ENCODE measurements around the gene PODXL2.

The PODXL2 gene

GRCh38 chr3:127606086-127606805 lies 22.7 kb upstream of the PODXL2 start:
- no peak for DNase-seq

DNA sequence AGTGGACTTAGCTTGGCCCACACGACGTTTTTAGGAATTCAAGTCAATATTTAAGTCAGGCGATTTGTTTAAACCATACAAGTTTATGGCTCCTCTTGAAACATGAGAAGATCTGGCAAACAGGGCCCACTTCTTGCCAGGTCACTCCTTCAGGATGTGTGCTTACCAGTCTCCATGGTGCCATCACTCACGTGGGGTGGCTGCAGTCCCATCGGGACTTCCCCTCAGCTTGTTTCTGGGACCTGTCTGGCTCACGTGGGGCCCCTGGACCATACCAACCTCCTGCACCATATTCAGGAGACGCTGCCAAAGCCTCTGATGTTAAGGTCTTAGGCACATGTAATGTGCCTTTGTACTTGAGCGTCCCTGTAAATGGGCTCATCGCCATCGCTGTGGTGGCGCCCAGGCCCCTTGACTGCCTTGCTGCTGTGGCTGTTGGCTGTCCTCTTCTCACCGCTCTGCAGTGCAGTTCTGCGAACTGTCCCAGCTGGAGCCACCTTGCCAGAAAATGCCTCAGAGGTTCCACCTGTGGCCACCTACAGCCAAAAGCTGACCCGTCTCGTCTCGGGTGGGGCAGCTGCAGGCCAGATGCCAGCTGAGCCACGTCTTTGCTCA lies 21.9 kb upstream of the PODXL2 start:
- DNase-seq: no peak

DNA sequence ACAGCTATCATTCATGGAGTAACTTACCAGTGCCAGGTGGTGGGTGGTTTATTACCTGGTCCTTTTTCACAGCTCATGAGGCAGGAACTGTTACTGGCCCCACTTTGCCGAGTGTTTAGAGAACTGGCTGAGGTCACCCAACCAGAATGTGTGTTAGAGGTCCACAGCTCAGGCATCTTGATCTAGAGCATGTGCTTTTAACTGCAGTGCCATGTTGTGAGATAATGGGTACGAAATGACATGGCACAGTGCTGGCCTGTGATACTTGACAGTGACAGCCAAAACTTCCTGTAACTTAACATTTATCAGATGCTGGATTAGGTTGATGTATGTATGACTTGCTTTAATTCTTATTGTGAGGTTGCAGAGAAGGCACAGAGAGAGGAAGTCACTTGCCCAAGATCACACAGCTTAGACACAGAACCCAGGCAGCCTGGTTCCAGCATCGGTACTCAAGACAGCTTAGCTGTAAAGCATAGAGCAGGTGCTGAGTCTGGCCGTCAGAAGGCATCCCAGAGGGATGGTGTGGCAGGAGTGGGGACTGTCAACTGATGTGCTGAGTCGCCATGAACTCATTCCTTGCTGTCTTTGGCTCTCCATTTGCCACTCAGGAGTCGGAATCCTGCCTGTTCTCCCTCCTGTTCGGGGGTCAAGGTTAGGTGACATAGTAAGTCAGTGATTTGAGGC lies 21.2 kb upstream of the PODXL2 start:
- DNase-seq: no peak

DNA sequence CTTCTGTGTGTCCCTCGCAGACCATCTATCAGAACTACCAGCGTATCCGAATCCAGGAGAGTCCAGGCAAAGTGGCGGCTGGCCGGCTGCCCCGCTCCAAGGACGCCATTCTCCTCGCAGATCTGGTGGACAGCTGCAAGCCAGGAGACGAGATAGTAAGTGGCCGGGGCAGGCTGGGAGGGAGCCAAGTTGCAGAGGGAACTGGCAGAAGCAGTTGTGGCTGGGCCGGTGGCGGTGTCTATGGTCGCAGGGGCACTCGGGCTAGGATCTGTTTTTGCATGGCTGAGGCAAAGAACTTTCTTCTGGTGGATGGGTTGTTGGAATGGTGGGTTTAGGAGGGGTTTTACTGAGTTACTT lies 20.6 kb upstream of the PODXL2 start:
- no peak for DNase-seq

GRCh38 chr3:127610105-127610504 lies 18.9 kb upstream of the PODXL2 start:
- no peak for DNase-seq

DNA sequence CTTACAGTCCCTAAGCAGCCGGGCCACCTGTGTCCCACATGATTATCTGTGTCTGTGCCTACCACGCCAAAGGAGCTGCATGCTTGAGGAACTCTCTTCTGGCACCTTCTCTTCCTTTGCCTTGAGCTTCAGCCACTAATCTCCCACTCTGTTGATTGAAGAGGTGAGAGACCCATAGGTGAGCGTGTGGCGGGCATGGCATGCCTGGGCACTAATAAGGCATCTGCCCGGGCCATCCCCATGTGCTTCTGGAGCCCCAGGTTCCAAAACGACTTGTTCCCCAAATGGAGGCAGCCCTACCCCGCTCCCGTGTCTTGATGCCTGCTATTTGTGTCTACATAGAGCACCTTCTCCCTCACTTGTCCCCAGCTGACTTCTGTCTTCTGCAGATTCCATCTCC lies 17.7 kb upstream of the PODXL2 start:
- no peak for DNase-seq

- no peak for DNase-seq
Observed at GRCh38 chr3:127612966-127613365, 16.0 kb upstream of the PODXL2 start.

DNA sequence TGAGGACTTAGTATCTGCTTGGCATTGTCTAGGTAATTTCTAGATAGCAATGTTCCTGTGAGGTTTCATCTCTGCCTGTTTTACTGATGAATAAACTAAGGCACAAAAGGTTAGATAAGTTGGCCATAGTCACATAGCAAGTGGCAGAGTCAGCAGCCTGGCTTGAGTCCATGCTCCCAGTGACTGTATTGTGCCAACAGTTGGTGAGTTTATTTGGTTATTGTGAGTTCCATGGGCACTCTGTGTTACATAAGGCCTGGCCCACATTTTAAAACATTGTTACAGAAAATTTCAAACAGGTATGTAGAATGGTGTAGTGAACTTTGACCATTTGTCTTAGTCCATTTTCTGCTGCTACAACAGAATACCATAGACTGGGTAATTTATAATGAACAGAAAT lies 15.6 kb upstream of the PODXL2 start:
- no peak for DNase-seq

GRCh38 chr3:127614928-127615589 lies 13.9 kb upstream of the PODXL2 start:
- no peak for DNase-seq

DNA sequence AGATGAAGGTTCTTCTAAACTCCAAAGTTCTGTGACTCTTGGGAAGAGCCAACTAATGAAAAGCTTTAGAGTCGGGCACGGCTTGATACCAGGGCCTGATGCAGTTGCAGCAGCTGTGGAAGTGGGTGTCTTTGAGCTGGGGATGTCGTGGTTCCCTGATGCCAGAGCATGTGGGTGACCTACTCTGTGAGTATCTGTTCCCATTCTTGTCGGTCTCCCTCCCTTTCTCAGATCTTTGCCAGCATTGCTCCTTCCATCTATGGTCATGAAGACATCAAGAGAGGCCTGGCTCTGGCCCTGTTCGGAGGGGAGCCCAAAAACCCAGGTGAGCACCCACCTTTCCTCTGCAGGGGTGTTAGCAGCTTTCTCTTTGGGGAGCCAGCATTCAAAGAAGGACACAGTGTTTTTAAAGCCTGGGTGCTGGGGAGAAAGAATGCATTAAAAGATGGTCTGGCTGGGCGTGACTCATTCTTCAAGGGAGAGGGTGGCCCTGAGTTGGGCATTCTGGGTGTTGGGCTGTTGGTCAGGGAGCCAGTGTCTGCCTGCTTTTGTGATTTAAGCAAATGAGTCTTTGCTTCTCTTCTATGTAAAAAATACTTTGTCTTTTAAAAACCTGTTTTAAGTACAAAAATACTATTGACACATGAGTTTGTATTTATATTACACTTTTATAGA lies 13.2 kb upstream of the PODXL2 start:
- DNase-seq: no peak

GRCh38 chr3:127616836-127617605 lies 12.0 kb upstream of the PODXL2 start:
- DNase-seq: no peak

GRCh38 chr3:127618891-127619290 lies 10.1 kb upstream of the PODXL2 start:
- no peak for DNase-seq

DNA sequence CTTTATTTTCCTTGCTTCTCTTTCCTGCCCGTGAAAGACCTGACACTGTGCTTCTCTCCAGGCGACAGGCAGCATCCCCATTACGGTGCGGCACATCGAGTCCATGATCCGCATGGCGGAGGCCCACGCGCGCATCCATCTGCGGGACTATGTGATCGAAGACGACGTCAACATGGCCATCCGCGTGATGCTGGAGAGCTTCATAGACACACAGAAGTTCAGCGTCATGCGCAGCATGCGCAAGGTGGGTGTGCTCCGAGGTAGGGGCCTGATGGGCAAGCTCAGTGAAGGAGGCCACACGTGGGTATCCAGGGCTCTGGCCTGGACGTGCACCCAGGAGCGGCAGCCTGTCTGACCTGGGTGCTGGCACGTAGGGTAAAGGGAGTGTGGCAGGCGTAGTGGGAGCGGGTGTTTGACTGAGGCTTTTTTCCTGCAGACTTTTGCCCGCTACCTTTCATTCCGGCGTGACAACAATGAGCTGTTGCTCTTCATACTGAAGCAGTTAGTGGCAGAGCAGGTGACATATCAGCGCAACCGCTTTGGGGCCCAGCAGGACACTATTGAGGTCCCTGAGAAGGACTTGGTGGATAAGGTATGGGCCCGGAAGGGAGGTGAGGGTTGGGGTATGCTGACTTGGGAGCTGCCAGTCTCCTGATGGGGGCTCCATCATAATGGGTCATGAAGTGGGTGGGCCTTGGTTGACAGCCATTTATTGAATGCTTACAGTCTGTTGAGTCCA lies 8.2 kb upstream of the PODXL2 start:
- no peak for DNase-seq

DNA sequence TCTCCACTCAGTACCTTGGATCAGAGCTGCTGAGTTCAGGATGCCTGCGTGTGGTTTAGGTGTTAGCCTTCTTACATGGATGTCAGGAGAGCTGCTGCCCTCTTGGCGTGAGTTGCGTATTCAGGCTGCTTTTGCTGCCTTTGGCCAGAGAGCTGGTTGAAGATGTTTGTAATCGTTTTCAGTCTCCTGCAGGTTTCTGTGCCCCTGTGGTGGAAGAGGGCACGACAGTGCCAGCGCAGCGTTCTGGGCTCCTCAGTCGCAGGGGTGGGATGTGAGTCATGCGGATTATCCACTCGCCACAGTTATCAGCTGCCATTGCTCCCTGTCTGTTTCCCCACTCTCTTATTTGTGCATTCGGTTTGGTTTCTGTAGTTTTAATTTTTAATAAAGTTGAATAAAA lies 7.0 kb upstream of the PODXL2 start:
- no peak for DNase-seq

DNA sequence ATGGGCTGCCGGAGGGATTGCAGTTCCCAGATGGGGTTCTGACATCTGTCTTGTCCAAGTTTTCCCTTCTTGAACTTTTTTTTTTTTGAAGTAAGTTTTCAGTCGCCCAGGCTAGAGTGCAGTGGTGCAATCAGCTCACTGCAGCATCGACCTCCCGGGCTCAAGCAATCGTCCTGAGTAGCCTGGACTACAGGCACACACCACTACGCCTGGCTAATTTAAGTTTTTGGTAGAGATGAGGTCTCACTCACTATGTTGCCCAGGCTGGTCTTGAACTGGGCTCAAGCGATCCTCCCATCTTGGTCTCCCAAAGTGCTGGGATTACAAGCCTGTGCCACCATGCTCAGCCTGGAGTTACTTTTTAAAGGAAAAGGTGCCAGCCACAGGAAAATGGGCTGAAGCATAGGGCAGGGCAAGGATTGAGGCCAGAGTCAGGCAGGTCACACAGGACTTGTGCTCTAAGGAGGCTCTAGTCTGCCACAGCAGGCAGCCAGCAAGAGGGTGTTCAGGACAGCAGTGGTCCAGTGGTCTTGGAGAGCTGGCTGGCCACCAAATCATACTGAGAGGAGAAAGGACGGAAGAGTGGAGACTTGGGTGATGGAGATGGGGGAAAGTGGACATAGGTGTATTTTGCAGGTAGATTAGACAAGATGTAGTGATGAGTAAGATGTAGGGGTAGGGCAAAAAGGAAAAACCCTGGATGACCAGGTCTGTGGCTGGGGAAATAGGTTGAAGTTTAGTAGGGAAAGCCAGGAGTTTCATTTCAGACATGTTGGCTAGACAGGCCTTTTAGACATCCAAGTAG lies 6.0 kb upstream of the PODXL2 start:
- DNase-seq: no peak

DNA sequence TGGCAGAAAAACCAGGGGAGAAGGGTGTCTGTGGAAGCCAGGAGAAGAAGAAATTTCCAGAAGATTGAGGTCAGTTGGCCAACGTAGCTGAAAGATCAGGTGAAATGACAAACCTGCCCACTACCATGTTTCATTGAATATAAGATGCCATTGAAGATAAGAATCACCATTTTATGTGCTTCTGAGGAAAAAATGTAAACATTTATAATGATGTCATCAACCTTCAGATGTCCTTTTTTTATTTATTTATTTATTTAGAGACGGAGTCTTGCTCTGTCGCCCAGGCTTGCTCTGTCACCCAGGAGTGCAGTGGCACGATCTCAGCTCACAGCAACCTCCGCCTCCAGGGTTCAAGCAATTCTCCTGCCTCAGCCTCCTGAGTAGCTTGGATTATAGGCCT lies 4.9 kb upstream of the PODXL2 start:
- DNase-seq: no peak

DNA sequence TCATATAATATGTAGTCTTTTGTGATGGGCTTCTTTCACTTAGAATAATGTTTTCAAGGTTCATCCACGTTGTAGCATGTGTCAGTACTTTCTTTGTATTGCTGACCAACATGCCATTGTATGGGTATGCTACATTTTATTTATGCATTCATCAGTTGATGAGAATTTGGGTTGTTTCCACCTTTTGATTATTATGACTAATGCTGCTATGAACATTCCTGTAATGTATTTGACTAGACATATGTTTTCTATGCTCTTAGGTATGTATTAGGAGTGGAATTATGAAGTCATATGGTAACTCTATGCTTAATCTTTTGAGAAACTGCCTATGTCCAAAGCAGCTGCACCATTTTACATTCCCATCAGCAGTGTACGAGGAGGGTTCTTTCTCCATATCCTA lies 3.2 kb upstream of the PODXL2 start:
- DNase-seq: no peak

DNA sequence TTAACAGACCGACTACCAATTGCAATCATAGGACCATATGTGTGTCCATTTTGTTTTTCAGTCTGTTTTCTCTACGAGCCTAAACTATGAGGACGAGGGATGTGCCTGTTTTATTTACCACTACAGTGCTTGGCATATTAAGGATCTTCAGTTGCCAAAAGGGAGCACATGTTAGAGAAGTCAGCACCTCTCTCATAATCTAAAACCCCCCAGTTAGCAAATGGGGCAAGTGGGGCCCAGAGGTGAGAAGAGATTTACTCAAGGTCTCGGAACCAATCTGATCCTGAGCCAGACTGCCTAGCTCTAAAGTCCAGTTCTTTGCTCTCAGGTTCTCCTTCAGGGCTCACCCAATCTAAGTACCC lies 578 bp upstream of the PODXL2 start:
- DNase-seq: peak; percentile 48

GRCh38 chr3:127629467-127630403 lies 750 bp downstream of the PODXL2 start:
- peak; percentile 48 for DNase-seq

Measured in NCI-H2171 treated with DMSO at 0.1 percent for 48 hours (cell line).